ENCODE measurements around the gene TIGD1.

DNA sequence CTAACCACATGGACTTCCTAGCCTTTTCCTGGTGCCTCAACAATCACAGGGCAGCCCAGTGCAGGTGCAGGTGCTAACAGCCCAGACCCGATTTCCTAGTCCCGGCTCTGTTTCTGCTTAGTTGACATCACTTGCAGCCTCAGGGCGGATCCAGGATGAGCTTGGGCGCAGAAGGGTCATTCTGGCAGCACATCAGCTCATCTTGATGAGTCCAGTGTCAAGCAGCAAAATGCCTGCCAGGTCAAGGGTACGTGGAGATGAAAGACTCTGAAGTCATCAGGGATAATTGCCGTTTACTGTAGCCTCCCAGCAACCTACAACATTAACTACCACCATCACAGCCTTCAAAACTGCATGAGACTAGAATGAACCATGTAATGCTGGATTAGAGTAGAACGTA, 43.6 kb upstream of the TIGD1 start:
- TF ChIP-seq, protein P1, sequence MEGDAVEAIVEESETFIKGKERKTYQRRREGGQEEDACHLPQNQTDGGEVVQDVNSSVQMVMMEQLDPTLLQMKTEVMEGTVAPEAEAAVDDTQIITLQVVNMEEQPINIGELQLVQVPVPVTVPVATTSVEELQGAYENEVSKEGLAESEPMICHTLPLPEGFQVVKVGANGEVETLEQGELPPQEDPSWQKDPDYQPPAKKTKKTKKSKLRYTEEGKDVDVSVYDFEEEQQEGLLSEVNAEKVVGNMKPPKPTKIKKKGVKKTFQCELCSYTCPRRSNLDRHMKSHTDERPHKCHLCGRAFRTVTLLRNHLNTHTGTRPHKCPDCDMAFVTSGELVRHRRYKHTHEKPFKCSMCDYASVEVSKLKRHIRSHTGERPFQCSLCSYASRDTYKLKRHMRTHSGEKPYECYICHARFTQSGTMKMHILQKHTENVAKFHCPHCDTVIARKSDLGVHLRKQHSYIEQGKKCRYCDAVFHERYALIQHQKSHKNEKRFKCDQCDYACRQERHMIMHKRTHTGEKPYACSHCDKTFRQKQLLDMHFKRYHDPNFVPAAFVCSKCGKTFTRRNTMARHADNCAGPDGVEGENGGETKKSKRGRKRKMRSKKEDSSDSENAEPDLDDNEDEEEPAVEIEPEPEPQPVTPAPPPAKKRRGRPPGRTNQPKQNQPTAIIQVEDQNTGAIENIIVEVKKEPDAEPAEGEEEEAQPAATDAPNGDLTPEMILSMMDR (IDR thresholded peaks at IDR 0.05 in 8 of 11, conservative IDR thresholded peaks at IDR 0.05 in 3 of 11): no peak
- TF ChIP-seq POLR2AphosphoS5 (IDR thresholded peaks at IDR 0.05) (no peak), POLR2A (IDR thresholded peaks at IDR 0.05) (no peak)

All from spleen (tissue), 7 donors.